H1 (cell line): ENCODE data around the gene MYO9B. TPM values are rescaled to one million over a fixed set of nuclear protein-coding genes. Genes with fewer than 3 reads are reported as not detected.

Source experiments
- ASH2L ChIP-seq: fragments of 200-600, 300-600 bp; sonication (generic); IDR thresholded peaks from one replicate; pipeline ENCODE4 v1.7.1; 2017; ENCODE audit warnings: low read length
- CEBPB ChIP-seq: IDR thresholded peaks from 2 replicates; pipeline ENCODE4 v1.6.1; 2012; ENCODE audit warnings: low read depth, low read length
- CTCF ChIP-seq, 3 experiments: IDR thresholded peaks; 1 replicate in 2 of 3; 2 replicates in 1 of 3; pipeline versions ENCODE4 v1.5.1 to v1.6.1; 2011; ENCODE audit warnings: low read length in 3 of 3, mild to moderate bottlenecking in 3 of 3, inconsistent platforms in 2 of 3, low read depth in 1 of 3, moderate library complexity in 1 of 3; ENCODE audit not compliant: insufficient read depth in 1 of 3; ENCODE audit errors: control extremely low read depth in 1 of 3
- KDM1A ChIP-seq: fragments of 200-600, 300-600 bp; sonication (generic); IDR thresholded peaks from 2 replicates; pipeline ENCODE4 v1.7.1; 2016; ENCODE audit warnings: mild to moderate bottlenecking, low read length, borderline replicate concordance
- KDM5A ChIP-seq: fragments of 200-600 bp; IDR thresholded peaks from 2 replicates; pipeline ENCODE4 v1.7.1; 2012; ENCODE audit warnings: mild to moderate bottlenecking, low read length, inconsistent platforms, mixed read lengths
- POU5F1 ChIP-seq: IDR thresholded peaks from 2 replicates; pipeline ENCODE4 v1.6.1; 2011; ENCODE audit warnings: low read depth, mild to moderate bottlenecking, low read length, moderate library complexity
- RNF2 ChIP-seq: fragments of 200-900, 300-1000 bp; sonication (generic); IDR thresholded peaks from 2 replicates; pipeline ENCODE4 v1.7.1; 2016; ENCODE audit warnings: borderline replicate concordance, low read depth, mild to moderate bottlenecking, antibody characterized with exemption, low read length; ENCODE audit not compliant: poor library complexity, severe bottlenecking; ENCODE audit errors: missing control alignments
- SAP30 ChIP-seq: fragments of 300-600 bp; sonication (generic); IDR thresholded peaks from 2 replicates; pipeline ENCODE4 v1.7.1; 2012; ENCODE audit warnings: low read length, moderate library complexity, mild to moderate bottlenecking, inconsistent platforms; ENCODE audit not compliant: insufficient read depth, insufficient replicate concordance
- SIN3A ChIP-seq, 2 experiments: IDR thresholded peaks in 1 of 2; conservative IDR thresholded peaks in 1 of 2; 2 replicates each; pipeline ENCODE4 v1.6.1; 2011 to 2012; ENCODE audit warnings: low read length in 2 of 2, improper control_type of control experiment in 1 of 2, low read depth in 1 of 2, mild to moderate bottlenecking in 1 of 2
- SP1 ChIP-seq: IDR thresholded peaks from 2 replicates; pipeline ENCODE4 v1.6.1; 2011; ENCODE audit warnings: low read depth, low read length
- TBP ChIP-seq: IDR thresholded peaks from 2 replicates; pipeline ENCODE4 v1.6.1; 2011; ENCODE audit warnings: low read depth, low read length, improper control_type of control experiment
- YY1 ChIP-seq: IDR thresholded peaks from 2 replicates; pipeline ENCODE4 v1.6.1; 2011; ENCODE audit warnings: low read depth, mild to moderate bottlenecking, low read length
- polyA plus RNA-seq, 7 experiments: library from polyadenylated mRNA; depleted of rRNA in 3 of 7; stranded (reverse) in 5 of 7; unstranded in 2 of 7; fragments of >200 nt in 5 of 7; fragments of 200-250 nt in 2 of 7; gene quantifications; 1 replicate in 5 of 7; 2 replicates in 1 of 7; 4 replicates in 1 of 7; pipeline versions ENCODE4 v1.2.1 to v1.2.3, GENCODE V29; 2011 to 2013; ENCODE audit warnings: missing spikeins in 2 of 7, mixed read lengths in 2 of 7
- total RNA-seq: library from RNA; stranded (reverse); fragmentation: NEBNext Ultra II Directional; extraction: Animal tissue kit (Norgen Biotek cat#: 25700); gene quantifications from 2 replicates; pipeline ENCODE4 v1.2.1, GENCODE V29; 2021
- TF ChIP-seq, protein P1 (sequence below): IDR thresholded peaks from 2 replicates; pipeline ENCODE4 v1.6.1; 2012; ENCODE audit warnings: inconsistent platforms
- TF ChIP-seq, protein P2 (sequence below): IDR thresholded peaks from 2 replicates; pipeline ENCODE4 v1.6.1; 2011; ENCODE audit warnings: low read length, improper control_type of control experiment
- TF ChIP-seq, protein P3 (sequence below): IDR thresholded peaks from 2 replicates; pipeline ENCODE4 v1.6.1; 2011; ENCODE audit warnings: low read depth, mild to moderate bottlenecking, low read length; ENCODE audit not compliant: insufficient read depth
- TF ChIP-seq, protein P4 (sequence below): IDR thresholded peaks from 2 replicates; pipeline ENCODE4 v1.6.1; 2012; ENCODE audit warnings: low read length, inconsistent platforms

Gene MYO9B
- total and polyA plus RNA-seq, 2 of the 8 experiments (the other 6 are each of a cell fraction or from before 2014, with no cell fraction given): 27.6 to 77.1 TPM

DNA sequence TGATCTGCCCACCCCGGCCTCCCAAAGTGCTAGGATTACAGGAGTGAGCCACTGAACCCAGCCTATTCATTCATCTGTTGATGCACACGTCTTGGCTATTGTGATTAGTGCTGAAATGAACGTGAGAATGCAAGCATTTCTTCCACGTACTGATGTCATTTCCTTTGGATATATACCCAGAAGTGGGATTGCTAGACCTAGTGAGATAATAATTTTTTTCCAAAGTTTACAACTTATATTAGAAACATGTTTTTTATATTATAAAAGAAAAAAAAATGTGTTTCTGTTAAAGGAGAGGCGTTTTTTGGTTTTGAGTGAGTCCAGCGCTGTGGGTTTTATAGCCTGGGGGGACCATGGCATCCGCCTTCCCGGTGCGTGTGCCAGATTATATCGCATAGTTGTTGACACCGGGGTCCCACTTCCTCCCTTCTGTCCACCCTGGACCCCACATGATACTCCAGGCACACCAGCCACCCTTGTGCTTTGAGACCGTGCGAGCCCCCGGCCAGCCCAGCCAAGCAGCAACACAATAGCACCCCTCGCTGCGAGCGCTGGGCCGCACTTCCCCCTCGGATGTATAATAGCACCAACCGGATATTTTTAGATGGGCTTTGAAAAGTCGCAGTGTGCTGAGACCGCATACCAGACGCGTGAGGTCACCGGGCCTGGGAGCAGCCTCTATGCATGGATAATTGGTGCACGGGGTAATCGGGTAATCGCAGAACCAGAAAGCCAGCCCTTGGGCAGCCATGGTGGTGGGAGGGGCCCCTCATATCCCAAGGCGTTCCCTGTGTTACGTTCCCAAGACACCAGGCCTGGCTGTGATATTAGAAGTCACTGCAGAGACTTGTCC is 59.6 kb downstream of the MYO9B start (continued):
- TF ChIP-seq SAP30 (no peak), YY1 (peak; percentile 84), KDM5A (no peak), KDM1A (no peak), CEBPB (peak; percentile 22; the same call in 1 of the 2 replicates), ASH2L (peak; percentile 85), CTCF (IDR thresholded peaks at IDR 0.05; ENCODE audit: control extremely low read depth in 1 of 3, insufficient read depth in 1 of 3, low read depth in 1 of 3, low read length in 3 of 3) (0 out of 4 replicates have a peak, but pooled peaks of 1 of the 3 experiments have one; percentile 4), TBP (peak; percentile 40; the same call in 1 of the 2 replicates), SP1 (peak; percentile 79; the same call in 1 of the 2 replicates), POU5F1 (no peak), RNF2 (no peak), SIN3A (conservative IDR thresholded peaks at IDR 0.05 in 1 of 2, IDR thresholded peaks at IDR 0.05 in 1 of 2; ENCODE audit: low read depth in 1 of 2, low read length in 2 of 2) (no peak; a peak in 1 of 4 replicates)
- TF ChIP-seq, protein P1, sequence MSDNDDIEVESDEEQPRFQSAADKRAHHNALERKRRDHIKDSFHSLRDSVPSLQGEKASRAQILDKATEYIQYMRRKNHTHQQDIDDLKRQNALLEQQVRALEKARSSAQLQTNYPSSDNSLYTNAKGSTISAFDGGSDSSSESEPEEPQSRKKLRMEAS: peak; percentile 39; the same call in 1 of the 2 replicates
- TF ChIP-seq, protein P2, sequence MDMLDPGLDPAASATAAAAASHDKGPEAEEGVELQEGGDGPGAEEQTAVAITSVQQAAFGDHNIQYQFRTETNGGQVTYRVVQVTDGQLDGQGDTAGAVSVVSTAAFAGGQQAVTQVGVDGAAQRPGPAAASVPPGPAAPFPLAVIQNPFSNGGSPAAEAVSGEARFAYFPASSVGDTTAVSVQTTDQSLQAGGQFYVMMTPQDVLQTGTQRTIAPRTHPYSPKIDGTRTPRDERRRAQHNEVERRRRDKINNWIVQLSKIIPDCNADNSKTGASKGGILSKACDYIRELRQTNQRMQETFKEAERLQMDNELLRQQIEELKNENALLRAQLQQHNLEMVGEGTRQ: no peak
- TF ChIP-seq, protein P3, sequence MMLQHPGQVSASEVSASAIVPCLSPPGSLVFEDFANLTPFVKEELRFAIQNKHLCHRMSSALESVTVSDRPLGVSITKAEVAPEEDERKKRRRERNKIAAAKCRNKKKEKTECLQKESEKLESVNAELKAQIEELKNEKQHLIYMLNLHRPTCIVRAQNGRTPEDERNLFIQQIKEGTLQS: peak; percentile 71
- TF ChIP-seq, protein P4, sequence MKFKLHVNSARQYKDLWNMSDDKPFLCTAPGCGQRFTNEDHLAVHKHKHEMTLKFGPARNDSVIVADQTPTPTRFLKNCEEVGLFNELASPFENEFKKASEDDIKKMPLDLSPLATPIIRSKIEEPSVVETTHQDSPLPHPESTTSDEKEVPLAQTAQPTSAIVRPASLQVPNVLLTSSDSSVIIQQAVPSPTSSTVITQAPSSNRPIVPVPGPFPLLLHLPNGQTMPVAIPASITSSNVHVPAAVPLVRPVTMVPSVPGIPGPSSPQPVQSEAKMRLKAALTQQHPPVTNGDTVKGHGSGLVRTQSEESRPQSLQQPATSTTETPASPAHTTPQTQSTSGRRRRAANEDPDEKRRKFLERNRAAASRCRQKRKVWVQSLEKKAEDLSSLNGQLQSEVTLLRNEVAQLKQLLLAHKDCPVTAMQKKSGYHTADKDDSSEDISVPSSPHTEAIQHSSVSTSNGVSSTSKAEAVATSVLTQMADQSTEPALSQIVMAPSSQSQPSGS: peak; percentile 83
